Fibroblast of lung (primary cell): Measurements from ENCODE around the gene RNF215. TPM values are rescaled to one million over a fixed set of nuclear protein-coding genes. Genes with fewer than 3 reads are reported as not detected.

Experiments
- DNase-seq, 2 donors: peaks; one replicate each; pipeline versions ENCODE4 v3.0.0 to v3.0.0-alpha.2; 2010; ENCODE audit warnings: low read depth in 2 of 2
- H2AFZ ChIP-seq: 2 replicates; pipeline ENCODE4 v1.5.1; 2012; ENCODE audit warnings: low read length, control low read depth, inconsistent platforms
- H3K27ac ChIP-seq: 2 replicates; pipeline ENCODE4 v1.5.1; 2011; ENCODE audit warnings: low read length, control low read depth; ENCODE audit not compliant: insufficient read depth
- H3K27me3 ChIP-seq: 2 replicates; pipeline ENCODE4 v1.5.1; 2011; ENCODE audit warnings: mild to moderate bottlenecking, low read length; ENCODE audit not compliant: control insufficient read depth, insufficient read depth
- H3K36me3 ChIP-seq: 2 replicates; pipeline ENCODE4 v1.5.1; 2011; ENCODE audit warnings: low read length; ENCODE audit not compliant: control insufficient read depth, insufficient read depth
- H3K4me1 ChIP-seq: 2 replicates; pipeline ENCODE4 v1.5.1; 2011; ENCODE audit warnings: low read length; ENCODE audit not compliant: control insufficient read depth, insufficient read depth; ENCODE audit errors: extremely low read depth
- H3K4me2 ChIP-seq: 2 replicates; pipeline ENCODE4 v1.5.1; 2011; ENCODE audit warnings: low read length, control low read depth; ENCODE audit not compliant: insufficient read depth; ENCODE audit errors: extremely low read depth
- H3K4me3 ChIP-seq, 4 experiments: fragments of 200-600 bp in 1 of 4; sonication (generic) in 1 of 4; replicated peaks in 1 of 4; 2 replicates each; pipeline ENCODE4 v1.5.1; 2011 to 2016; ENCODE audit warnings: low read length in 4 of 4, low read depth in 3 of 4, mild to moderate bottlenecking in 3 of 4, control low read depth in 2 of 4, inconsistent platforms in 1 of 4, mixed read lengths in 1 of 4; ENCODE audit not compliant: insufficient read depth in 1 of 4; ENCODE audit errors: control extremely low read depth in 1 of 4
- H3K79me2 ChIP-seq: 2 replicates; pipeline ENCODE4 v1.5.1; 2012; ENCODE audit warnings: mild to moderate bottlenecking, low read length, inconsistent platforms; ENCODE audit not compliant: control insufficient read depth, insufficient read depth
- H3K9ac ChIP-seq: 2 replicates; pipeline ENCODE4 v1.5.1; 2011; ENCODE audit warnings: mild to moderate bottlenecking, low read length, control low read depth; ENCODE audit not compliant: insufficient read depth
- H3K9me3 ChIP-seq: 2 replicates; pipeline ENCODE4 v1.5.1; 2012; ENCODE audit warnings: low read depth, low read length; ENCODE audit not compliant: control insufficient read depth, insufficient read depth
- H4K20me1 ChIP-seq: 2 replicates; pipeline ENCODE4 v1.5.1; 2011; ENCODE audit warnings: low read length; ENCODE audit not compliant: control insufficient read depth, insufficient read depth; ENCODE audit errors: extremely low read depth
- EZH2 ChIP-seq: IDR thresholded peaks from 2 replicates; pipeline ENCODE4 v1.5.1; 2012; ENCODE audit warnings: low read length, control low read depth, mild to moderate bottlenecking; ENCODE audit errors: missing control alignments
- polyA plus RNA-seq, 2 donors: library from polyadenylated mRNA; depleted of rRNA in 1 of 2; stranded (reverse) in 1 of 2; unstranded in 1 of 2; fragments of >200 nt; gene quantifications; 2 replicates each; pipeline ENCODE4 v1.2.1, GENCODE V29; 2011 to 2012; ENCODE audit warnings: missing spikeins in 1 of 2
- total RNA-seq: library from RNA; depleted of rRNA; stranded (reverse); fragments of >200 nt; gene quantifications from 2 replicates; pipeline ENCODE4 v1.2.1, GENCODE V29; 2014
- TF ChIP-seq, protein P1 (sequence below), 2 donors: IDR thresholded peaks in 1 of 2; conservative IDR thresholded peaks in 1 of 2; 1 replicate in 1 of 2; 2 replicates in 1 of 2; pipeline ENCODE4 v1.5.1; 2011 to 2012; ENCODE audit warnings: low read length in 2 of 2, control low read depth in 1 of 2, inconsistent platforms in 1 of 2, low read depth in 1 of 2, mild to moderate bottlenecking in 1 of 2

RNF215 gene
- total and polyA plus RNA-seq, 2 donors (not counting 1 experiment from before 2014, with no cell fraction given), result 5.3 to 30.2 TPM

DNA sequence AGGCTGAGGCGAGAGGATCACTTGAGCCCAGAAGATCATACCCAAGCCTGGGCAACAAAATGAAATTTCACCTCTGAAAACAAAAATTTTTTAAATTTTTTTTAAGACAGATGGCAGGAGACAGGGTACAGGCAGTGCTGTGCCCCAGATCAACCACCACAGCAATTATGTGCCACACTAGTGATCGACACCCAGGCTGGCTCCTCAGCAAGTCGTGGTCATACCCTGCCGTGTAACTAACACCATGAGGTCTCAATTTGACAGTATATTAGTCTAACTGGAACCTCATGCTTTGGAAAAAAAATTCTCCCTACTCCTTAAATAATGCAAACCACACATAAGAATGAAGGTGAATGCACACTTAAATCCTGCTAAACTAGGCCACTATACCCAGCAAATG is 38.8 kb downstream of the RNF215 start:
- Histone ChIP-seq H3K4me3 (no peak overlapping the region), H4K20me1 (no peaks in the 10 kb centered on the region), H3K36me3 (peaks cover 25% of the 10 kb centered on the region), H3K4me1 (no peaks in the 10 kb centered on the region), H3K79me2 (peaks cover 30% of the 10 kb centered on the region), H2AFZ (no peak overlapping the region), H3K9ac (no peak overlapping the region), H3K27ac (no peak overlapping the region), H3K9me3 (no peaks in the 10 kb centered on the region), H3K27me3 (no peaks in the 10 kb centered on the region), H3K4me2 (peak overlapping the region; percentile 40)
- DNase-seq, result no peak
- TF ChIP-seq, protein P1, sequence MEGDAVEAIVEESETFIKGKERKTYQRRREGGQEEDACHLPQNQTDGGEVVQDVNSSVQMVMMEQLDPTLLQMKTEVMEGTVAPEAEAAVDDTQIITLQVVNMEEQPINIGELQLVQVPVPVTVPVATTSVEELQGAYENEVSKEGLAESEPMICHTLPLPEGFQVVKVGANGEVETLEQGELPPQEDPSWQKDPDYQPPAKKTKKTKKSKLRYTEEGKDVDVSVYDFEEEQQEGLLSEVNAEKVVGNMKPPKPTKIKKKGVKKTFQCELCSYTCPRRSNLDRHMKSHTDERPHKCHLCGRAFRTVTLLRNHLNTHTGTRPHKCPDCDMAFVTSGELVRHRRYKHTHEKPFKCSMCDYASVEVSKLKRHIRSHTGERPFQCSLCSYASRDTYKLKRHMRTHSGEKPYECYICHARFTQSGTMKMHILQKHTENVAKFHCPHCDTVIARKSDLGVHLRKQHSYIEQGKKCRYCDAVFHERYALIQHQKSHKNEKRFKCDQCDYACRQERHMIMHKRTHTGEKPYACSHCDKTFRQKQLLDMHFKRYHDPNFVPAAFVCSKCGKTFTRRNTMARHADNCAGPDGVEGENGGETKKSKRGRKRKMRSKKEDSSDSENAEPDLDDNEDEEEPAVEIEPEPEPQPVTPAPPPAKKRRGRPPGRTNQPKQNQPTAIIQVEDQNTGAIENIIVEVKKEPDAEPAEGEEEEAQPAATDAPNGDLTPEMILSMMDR (conservative IDR thresholded peaks at IDR 0.05 in 1 of 2, IDR thresholded peaks at IDR 0.05 in 1 of 2; ENCODE audit: low read depth in 1 of 2, low read length in 2 of 2), result no peak
- no peak for TF ChIP-seq EZH2

DNA sequence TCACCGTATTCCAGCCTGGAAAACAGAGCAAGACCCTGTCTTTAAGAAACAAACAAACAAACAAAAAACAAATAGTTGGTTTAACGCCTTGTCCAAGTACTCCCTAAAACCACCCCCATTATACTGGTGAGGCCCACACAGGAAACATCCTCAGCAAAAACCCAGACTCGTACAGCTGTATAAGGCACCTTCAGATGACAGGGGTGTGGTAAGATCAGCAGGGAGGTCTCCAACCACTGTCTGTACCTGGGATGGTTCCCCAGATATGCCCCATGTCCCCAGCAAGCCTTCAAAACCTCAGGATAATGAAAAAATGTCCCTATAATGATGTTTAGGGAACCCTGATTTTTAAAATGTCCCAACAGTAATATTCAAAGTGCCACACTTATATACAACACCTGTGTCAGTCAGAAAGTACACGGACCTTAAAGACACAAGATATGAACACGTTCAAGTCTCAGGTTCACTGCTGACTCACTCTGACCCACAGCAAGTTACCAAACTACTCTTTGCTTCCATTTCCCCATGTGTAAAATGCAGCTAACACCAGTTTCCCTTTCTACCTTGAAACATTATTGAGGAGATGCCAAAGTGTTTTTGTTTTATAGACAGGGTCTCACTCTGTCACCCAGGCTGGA is 39.8 kb downstream of the RNF215 start:
- no peak for TF ChIP-seq EZH2
- TF ChIP-seq, protein P1 (conservative IDR thresholded peaks at IDR 0.05 in 1 of 2, IDR thresholded peaks at IDR 0.05 in 1 of 2; ENCODE audit: low read depth in 1 of 2, low read length in 2 of 2), result no peak
- peaks cover 27% of the 10 kb centered on the region for H3K79me2 ChIP-seq
- no peaks in the 10 kb centered on the region for H3K27me3 ChIP-seq
- no peaks in the 10 kb centered on the region for H3K9me3 ChIP-seq
- no peaks in the 10 kb centered on the region for H4K20me1 ChIP-seq
- H3K4me2 ChIP-seq, result no peak overlapping the region
- H3K36me3 ChIP-seq, result peaks cover 23% of the 10 kb centered on the region
- H2AFZ ChIP-seq, result no peak overlapping the region
- no peaks in the 10 kb centered on the region for H3K4me1 ChIP-seq
- H3K4me3 ChIP-seq, result no peak overlapping the region
- DNase-seq, result no peak
- no peak overlapping the region for H3K27ac ChIP-seq
- no peak overlapping the region for H3K9ac ChIP-seq

DNA sequence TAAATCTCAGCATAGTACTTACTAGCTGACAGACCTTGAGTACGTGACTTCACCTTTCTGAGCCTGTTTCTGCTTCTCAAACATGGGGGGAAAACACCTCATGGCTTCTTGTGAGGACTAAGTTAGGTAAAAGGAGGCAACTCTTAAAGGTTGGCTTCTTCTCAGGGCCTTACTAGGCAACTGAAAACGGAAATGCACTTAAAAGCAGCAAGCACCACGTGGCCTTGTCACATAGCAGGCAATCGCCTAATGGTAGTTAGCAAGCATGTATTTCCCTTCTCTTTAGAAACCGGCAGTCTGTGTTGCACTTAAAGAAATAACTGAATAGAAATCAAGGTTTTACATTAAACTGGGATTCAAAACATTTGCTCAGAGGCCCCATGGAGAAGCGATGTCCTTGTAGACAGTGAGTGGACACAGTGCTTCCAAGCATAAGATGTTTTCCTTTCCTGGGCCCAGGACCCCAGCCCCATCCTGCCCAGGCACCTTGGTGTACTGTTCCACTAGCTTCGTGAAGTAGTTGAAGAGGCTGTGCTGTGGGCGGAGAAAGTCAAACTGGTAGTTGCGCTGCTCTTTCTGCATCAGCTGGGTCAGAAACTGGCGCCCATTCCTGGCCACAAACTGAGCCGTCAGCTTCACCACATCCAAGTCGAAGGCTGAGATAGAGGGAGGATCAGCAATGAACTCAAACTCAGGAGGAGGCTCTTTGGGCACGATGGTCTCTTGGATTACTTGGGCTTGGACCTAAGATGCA is 42.6 kb downstream of the RNF215 start:
- Histone ChIP-seq H3K9ac (no peak overlapping the region), H4K20me1 (no peaks in the 10 kb centered on the region), H2AFZ (no peak overlapping the region), H3K27me3 (no peaks in the 10 kb centered on the region), H3K4me3 (no peak overlapping the region), H3K4me1 (no peaks in the 10 kb centered on the region), H3K9me3 (no peaks in the 10 kb centered on the region), H3K27ac (no peak overlapping the region), H3K4me2 (no peak overlapping the region), H3K79me2 (peaks cover 15% of the 10 kb centered on the region), H3K36me3 (peaks cover 31% of the 10 kb centered on the region)
- no peak for TF ChIP-seq EZH2
- TF ChIP-seq, protein P1 (conservative IDR thresholded peaks at IDR 0.05 in 1 of 2, IDR thresholded peaks at IDR 0.05 in 1 of 2; ENCODE audit: low read depth in 1 of 2, low read length in 2 of 2), result no peak
- no peak for DNase-seq
